MCF 10A (cell line): ENCODE results near the gene ACYP2. TPM values are rescaled to one million over a fixed set of nuclear protein-coding genes. Genes with fewer than 3 reads are reported as not detected.
A peak's percentile ranks its signal among the peaks of the same experiment; 100 is the strongest.

Source experiments
- BruUV-seq: library from RNA; stranded (reverse); fragments of 400-500 nt; replicated peaks from 2 replicates; lab custom pipeline; 2021; lab: Mats Ljungman, UMichigan
- CTCF ChIA-PET: fragments of 300-600 bp; sonication (Branson Sonifier 250); formaldehyde crosslinking; extraction: SDS; loops from one replicate; lab custom pipeline; 2021; ENCODE audit warnings: antibody characterized with exemption, inconsistent platforms; lab: Yijun Ruan, JAX
- POLR2A ChIA-PET: fragments of 300-600, 350-650 bp; sonication (Branson Sonifier 250); formaldehyde crosslinking; extraction: SDS; loops from one replicate; lab custom pipeline; 2020; ENCODE audit warnings: antibody characterized with exemption, inconsistent platforms; lab: Yijun Ruan, JAX
- DNase-seq: peaks from one replicate; pipeline ENCODE4 v3.0.0-alpha.2; 2018; ENCODE audit not compliant: unreplicated experiment
- H3K27ac Mint-ChIP-seq: one replicate; pipeline ENCODE4 v1.8.0; 2022; ENCODE audit warnings: mild to moderate bottlenecking, low read depth, mixed read lengths; ENCODE audit not compliant: unreplicated experiment
- H3K27me3 Mint-ChIP-seq: one replicate; pipeline ENCODE4 v1.8.0; 2022; ENCODE audit warnings: mixed read lengths; ENCODE audit not compliant: insufficient read depth, unreplicated experiment
- H3K36me3 Mint-ChIP-seq: one replicate; pipeline ENCODE4 v1.8.0; 2022; ENCODE audit warnings: mild to moderate bottlenecking, moderate library complexity, mixed read lengths; ENCODE audit not compliant: insufficient read depth, unreplicated experiment
- H3K4me1 Mint-ChIP-seq: one replicate; pipeline ENCODE4 v1.8.0; 2022; ENCODE audit warnings: mixed read lengths; ENCODE audit not compliant: insufficient read depth, unreplicated experiment
- H3K4me3 Mint-ChIP-seq: one replicate; pipeline ENCODE4 v1.8.0; 2022; ENCODE audit warnings: mild to moderate bottlenecking, moderate library complexity, mixed read lengths; ENCODE audit not compliant: unreplicated experiment
- H3K9me3 Mint-ChIP-seq: one replicate; pipeline ENCODE4 v1.8.0; 2022; ENCODE audit warnings: mixed read lengths; ENCODE audit not compliant: unreplicated experiment
- intact Hi-C: fragments of 100-400 bp; cut with micrococcal nuclease; formaldehyde crosslinking; loops from 2 replicates; pipeline ENCODE4 v1.14.1; 2022
- total RNA-seq: library from RNA; stranded (reverse); gene quantifications from 2 replicates; pipeline ENCODE4 v1.2.3, GENCODE V29; 2022
- TF ChIP-seq, protein P1 (sequence below): fragments of 200-600 bp; IDR thresholded peaks from one replicate; pipeline ENCODE4 v1.8.0; 2022; ENCODE audit warnings: antibody characterized with exemption, mild to moderate bottlenecking; ENCODE audit not compliant: unreplicated experiment

ACYP2 gene
- total RNA-seq, 1 experiment from 2014 or later, result 14.3 TPM

DNA sequence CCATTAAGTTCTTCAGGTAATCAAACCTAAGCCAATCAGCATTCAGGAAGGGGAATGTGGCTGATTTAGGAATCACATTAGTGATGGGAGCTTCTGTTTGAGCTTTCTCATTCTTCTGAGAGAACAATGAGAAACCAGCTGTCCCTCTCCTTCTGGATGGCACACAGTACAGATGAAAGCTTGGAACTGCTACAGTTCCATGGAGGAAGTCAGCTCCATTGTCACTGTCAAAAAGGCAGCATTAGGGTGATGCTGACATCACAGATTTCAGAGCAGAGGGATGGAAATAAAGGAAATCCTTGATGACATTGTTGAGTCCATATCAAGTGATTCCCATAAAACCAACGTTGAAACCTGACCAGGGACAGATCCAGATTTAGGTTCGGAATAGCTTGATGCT lies 36.1 kb upstream of the ACYP2 start:
- Mint-ChIP-seq H3K27me3 (no peaks in the 10 kb centered on the region), H3K9me3 (no peaks in the 10 kb centered on the region), H3K27ac (no peak overlapping the region), H3K36me3 (no peaks in the 10 kb centered on the region), H3K4me3 (no peak overlapping the region), H3K4me1 (no peaks in the 10 kb centered on the region)
- TF ChIP-seq, protein P1, sequence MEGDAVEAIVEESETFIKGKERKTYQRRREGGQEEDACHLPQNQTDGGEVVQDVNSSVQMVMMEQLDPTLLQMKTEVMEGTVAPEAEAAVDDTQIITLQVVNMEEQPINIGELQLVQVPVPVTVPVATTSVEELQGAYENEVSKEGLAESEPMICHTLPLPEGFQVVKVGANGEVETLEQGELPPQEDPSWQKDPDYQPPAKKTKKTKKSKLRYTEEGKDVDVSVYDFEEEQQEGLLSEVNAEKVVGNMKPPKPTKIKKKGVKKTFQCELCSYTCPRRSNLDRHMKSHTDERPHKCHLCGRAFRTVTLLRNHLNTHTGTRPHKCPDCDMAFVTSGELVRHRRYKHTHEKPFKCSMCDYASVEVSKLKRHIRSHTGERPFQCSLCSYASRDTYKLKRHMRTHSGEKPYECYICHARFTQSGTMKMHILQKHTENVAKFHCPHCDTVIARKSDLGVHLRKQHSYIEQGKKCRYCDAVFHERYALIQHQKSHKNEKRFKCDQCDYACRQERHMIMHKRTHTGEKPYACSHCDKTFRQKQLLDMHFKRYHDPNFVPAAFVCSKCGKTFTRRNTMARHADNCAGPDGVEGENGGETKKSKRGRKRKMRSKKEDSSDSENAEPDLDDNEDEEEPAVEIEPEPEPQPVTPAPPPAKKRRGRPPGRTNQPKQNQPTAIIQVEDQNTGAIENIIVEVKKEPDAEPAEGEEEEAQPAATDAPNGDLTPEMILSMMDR, result no peak
- DNase-seq, result no peak
- no TSS peak for BruUV-seq
- intact Hi-C loops, result no loop called here
- ChIA-PET POLR2A (interaction anchor here (0.6 to 2.4 kb wide), 3 partner anchors 25 to 111 kb away, joined by 3 to 7 read pairs (median 4); no protein-coding TSS in a partner anchor), CTCF (interaction anchor here (0.6 to 1.1 kb wide), 2 partner anchors 27 to 624 kb away, joined by 3 read pairs; no protein-coding TSS in a partner anchor)

DNA sequence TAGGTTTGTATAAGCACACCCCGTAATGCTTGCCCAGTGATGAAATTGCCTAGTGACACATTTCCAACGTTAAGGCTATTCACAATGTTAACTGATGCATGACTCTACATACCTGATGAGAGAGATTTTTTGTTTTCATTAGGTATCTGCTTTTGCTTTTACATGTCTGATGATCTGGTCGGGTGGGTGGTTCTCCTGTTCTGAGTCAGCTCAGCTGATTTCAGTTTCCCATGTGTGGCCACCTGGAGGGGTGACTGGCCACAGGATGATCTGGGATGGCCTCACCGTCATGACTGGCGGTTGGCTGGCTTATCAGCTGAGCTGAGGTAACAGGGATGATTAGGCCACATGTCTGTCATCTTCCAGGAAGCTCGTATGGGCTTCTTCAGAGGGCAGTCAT lies 33.8 kb upstream of the ACYP2 start:
- Mint-ChIP-seq H3K9me3 (no peaks in the 10 kb centered on the region), H3K4me3 (no peak overlapping the region), H3K27ac (peak overlapping the region; percentile 21), H3K4me1 (no peaks in the 10 kb centered on the region), H3K36me3 (no peaks in the 10 kb centered on the region), H3K27me3 (no peaks in the 10 kb centered on the region)
- no TSS peak for BruUV-seq
- ChIA-PET CTCF (interaction anchor here (0.6 to 1.6 kb wide), 5 partner anchors 11 to 623 kb away, joined by 3 to 5 read pairs (median 3); no protein-coding TSS in a partner anchor), POLR2A (interaction anchor here (1.1 kb wide), 1 partner anchor 111 kb away, joined by 3 read pairs; the partner anchor contains the start of gene PSME4)
- intact Hi-C loops, result loop anchor here (10.0 kb wide), 1 partner anchor 167 kb away; no protein-coding TSS in a partner anchor
- DNase-seq, result peak; percentile 48
- TF ChIP-seq, protein P1, result no peak

DNA sequence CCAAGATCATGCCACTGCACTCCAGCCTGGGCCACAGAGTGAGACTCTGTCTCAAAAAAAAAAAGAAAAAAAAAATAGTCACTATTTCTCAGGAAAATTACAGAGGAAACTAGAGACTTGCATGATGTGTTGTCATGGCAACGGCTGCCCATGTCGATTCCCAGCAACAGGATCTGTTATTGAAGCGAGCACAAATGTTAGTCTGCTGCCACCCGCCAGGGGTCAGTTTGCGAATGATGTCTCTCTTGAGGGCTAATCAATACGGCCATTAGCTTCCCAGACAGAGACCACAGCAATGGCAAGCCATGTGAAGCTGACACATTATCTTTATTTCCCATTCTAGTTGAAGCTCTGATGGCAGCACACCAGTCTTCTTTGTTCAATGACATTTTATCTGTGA lies 32.4 kb upstream of the ACYP2 start:
- H3K27me3 Mint-ChIP-seq, result no peaks in the 10 kb centered on the region
- no peak overlapping the region for H3K4me3 Mint-ChIP-seq
- no peaks in the 10 kb centered on the region for H3K9me3 Mint-ChIP-seq
- BruUV-seq, result no TSS peak
- no peaks in the 10 kb centered on the region for H3K4me1 Mint-ChIP-seq
- no peaks in the 10 kb centered on the region for H3K36me3 Mint-ChIP-seq
- TF ChIP-seq, protein P1, result no peak
- DNase-seq, result no peak
- intact Hi-C loops, result loop anchor here (10.0 kb wide), 1 partner anchor 168 kb away; no protein-coding TSS in a partner anchor
- CTCF ChIA-PET, result interaction anchor here (0.6 to 1.6 kb wide), 2 partner anchors 621 to 693 kb away, joined by 3 to 5 read pairs; no protein-coding TSS in a partner anchor
- no peak overlapping the region for H3K27ac Mint-ChIP-seq
- POLR2A ChIA-PET, result interaction anchor here (1.5 kb wide), 1 partner anchor 112 kb away, joined by 4 read pairs; no protein-coding TSS in a partner anchor

DNA sequence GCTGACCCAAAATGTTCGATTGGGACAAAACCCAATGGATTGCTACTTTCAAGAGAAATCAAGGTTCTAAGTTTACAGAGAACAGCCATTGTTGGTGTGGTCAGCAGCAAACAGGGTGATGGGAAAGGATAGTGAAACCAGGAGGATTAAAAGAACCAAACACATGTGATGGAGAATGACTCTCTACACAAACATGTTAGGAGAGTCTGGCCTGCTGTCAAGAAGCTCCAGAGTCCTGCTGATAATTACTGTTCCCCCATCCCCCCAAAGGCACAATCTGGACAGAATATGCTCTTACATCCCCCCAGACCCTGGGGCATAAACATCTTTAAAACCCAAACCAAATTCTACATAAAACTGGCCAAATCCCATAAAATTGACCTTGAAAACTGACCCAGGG lies 32.0 kb upstream of the ACYP2 start:
- Mint-ChIP-seq H3K27me3 (no peaks in the 10 kb centered on the region), H3K9me3 (no peaks in the 10 kb centered on the region)
- intact Hi-C loops, result loop anchor here (10.0 kb wide), 1 partner anchor 169 kb away; no protein-coding TSS in a partner anchor

More for the DNA sequence above, 32.0 kb upstream of the ACYP2 start:
- ChIA-PET CTCF (interaction anchor here (0.6 to 0.8 kb wide), 2 partner anchors 20 to 441 kb away, joined by 3 read pairs; no protein-coding TSS in a partner anchor), POLR2A (interaction anchor here (0.5 to 1.5 kb wide), 3 partner anchors 20 to 115 kb away, joined by 3 to 6 read pairs (median 4); no protein-coding TSS in a partner anchor)
- Mint-ChIP-seq H3K4me1 (no peaks in the 10 kb centered on the region), H3K27ac (no peak overlapping the region), H3K4me3 (no peak overlapping the region), H3K36me3 (no peaks in the 10 kb centered on the region)
- TF ChIP-seq, protein P1, result no peak
- DNase-seq, result no peak
- BruUV-seq, result no TSS peak
